Ovary (tissue), 9 donors: ENCODE data around the gene FAM120B. TPM values are rescaled to one million over a fixed set of nuclear protein-coding genes. Genes with fewer than 3 reads are reported as not detected.
"Not testable (repeated sequence)": the region's sequence is repeated elsewhere in the genome, so short reads cannot be mapped to it uniquely, and the experiment has no call there.

ENCODE experiments used
- DNase-seq, 5 donors: peaks; one replicate each; pipeline ENCODE4 v3.0.0-alpha.2; 2019 to 2020
- H3K27ac ChIP-seq, 2 donors: fragments of 200-600 bp; one replicate each; pipeline versions ENCODE4 v1.5.1 to v1.8.0; 2019 to 2022
- H3K27me3 ChIP-seq: fragments of 200-600 bp; one replicate; pipeline ENCODE4 v1.8.0; 2022
- H3K36me3 ChIP-seq: fragments of 200-600 bp; sonication (generic); one replicate; pipeline ENCODE4 v1.5.1; 2019
- H3K4me1 ChIP-seq: one replicate; pipeline ENCODE4 v1.8.1; 2013; ENCODE audit warnings: mild to moderate bottlenecking, moderate library complexity; ENCODE audit not compliant: insufficient read depth
- H3K4me3 ChIP-seq: fragments of 200-600 bp; sonication (generic); one replicate; pipeline ENCODE4 v1.5.1; 2017
- H3K9me3 ChIP-seq, 2 donors: fragments of 200-600 bp in 1 of 2; sonication (generic) in 1 of 2; one replicate each; pipeline versions ENCODE4 v1.5.1 to v1.8.1; 2013 to 2019; ENCODE audit warnings: mild to moderate bottlenecking in 1 of 2, moderate library complexity in 1 of 2
- CTCF ChIP-seq, 3 donors: fragments of 450-650 bp in 2 of 3; fragments of 200-600 bp in 1 of 3; IDR thresholded peaks; one replicate each; pipeline versions ENCODE4 v1.5.1 to v1.8.0; 2016 to 2022; ENCODE audit warnings: antibody characterized with exemption in 3 of 3, mild to moderate bottlenecking in 1 of 3
- EP300 ChIP-seq: sonication (generic); formaldehyde crosslinking; IDR thresholded peaks from one replicate; pipeline ENCODE4 v1.6.1; 2017; ENCODE audit warnings: antibody characterized with exemption
- POLR2A ChIP-seq: fragments of 450-650 bp; IDR thresholded peaks from one replicate; pipeline ENCODE4 v1.6.1; 2017; ENCODE audit warnings: antibody characterized with exemption, mild to moderate bottlenecking, moderate library complexity
- WGBS, 3 donors: extraction: QIAGEN DNeasy Blood & Tissue Kit in 1 of 3; methylation state at CpG; one replicate each; pipeline versions ENCODE4 v1.1.5 to v1.1.7; 2013 to 2017; 5-methylcytosine and 5-hydroxymethylcytosine counted together
- intact Hi-C, 4 donors: fragments of 100-400 bp; cut with DNase I; formaldehyde crosslinking; loops; one replicate each; pipeline versions ENCODE4 v1.11.0 to v1.15.1; 2022 to 2023
- polyA plus RNA-seq, 2 donors: library from polyadenylated mRNA; stranded (reverse); fragments of 200-250 nt in 1 of 2; fragments of 350-450 nt in 1 of 2; fragmentation: Illumina TruSeq in 1 of 2; extraction: RNeasy Lipid Tissue Mini Kit (QIAGEN cat#74804) in 1 of 2; gene quantifications; one replicate each; pipeline ENCODE4 v1.2.3, GENCODE V29; 2013 to 2014
- total RNA-seq, 7 donors: library from RNA; depleted of rRNA in 2 of 7; stranded (reverse); fragments of >200 nt in 2 of 7; fragmentation: NEBNext Ultra II Directional in 3 of 7; extraction: Animal tissue kit (Norgen Biotek cat#: 25700) in 3 of 7; gene quantifications; one replicate each; pipeline versions ENCODE4 v1.1.0 to v1.2.4, GENCODE V29; 2016 to 2023
- donor health status: DM: no; HTN: no; CAD: no; lungs with moderate emphysema.
- donor health status: DM: no; HTN: no; CAD: no.
- donor health status: Bipolar disorder and iron deficiency.
- donor health status: DM: yes; HTN: yes; CAD: no.
- donor health status: DM: no; HTN: no; CAD: no.
- donor health status: DM: yes; HTN: yes; CAD: no.

The FAM120B gene
- total and polyA plus RNA-seq, 9 donors: 10.6 to 39.3 (median 28.4) TPM

- H3K27ac ChIP-seq: no peak overlapping the region
- H3K36me3 ChIP-seq: no peaks in the 10 kb centered on the region
- no peaks in the 10 kb centered on the region for H3K9me3 ChIP-seq
- H3K4me1 ChIP-seq: no peaks in the 10 kb centered on the region
- no peak overlapping the region for H3K4me3 ChIP-seq
- H3K27me3 ChIP-seq: no peaks in the 10 kb centered on the region
- DNase-seq: no peak
- intact Hi-C loops: no loop called here
- TF ChIP-seq POLR2A: no peak
- no peak for TF ChIP-seq EP300
- TF ChIP-seq CTCF (IDR thresholded peaks at IDR 0.05): no peak
- WGBS, 3 donors: 75 to 83% (median 80%) methylated on average over 8 of the region's 8 CpGs
Measured at GRCh38 chr6:170405311-170405975, 98.9 kb downstream of the FAM120B start.

- Histone ChIP-seq H3K9me3 (no peaks in the 10 kb centered on the region), H3K27ac (no peak overlapping the region), H3K4me3 (no peak overlapping the region), H3K36me3 (no peaks in the 10 kb centered on the region), H3K4me1 (no peaks in the 10 kb centered on the region), H3K27me3 (no peaks in the 10 kb centered on the region)
- intact Hi-C loops: no loop called here
- DNase-seq: no peak
- WGBS, 3 donors: 80 to 91% (median 90%) methylated on average over 13 of the region's 13 CpGs
- TF ChIP-seq CTCF (IDR thresholded peaks at IDR 0.05) (no peak), EP300 (no peak), POLR2A (no peak)
Measured at GRCh38 chr6:170407200-170407599, 100.6 kb downstream of the FAM120B start.

GRCh38 chr6:170407932-170408331, 101.4 kb downstream of the FAM120B start:
- WGBS, 3 donors: 80 to 89% (median 86%) methylated on average over 4 of the region's 4 CpGs
- Histone ChIP-seq H3K27ac (no peak overlapping the region), H3K27me3 (no peaks in the 10 kb centered on the region), H3K9me3 (no peaks in the 10 kb centered on the region), H3K4me1 (no peaks in the 10 kb centered on the region), H3K4me3 (no peak overlapping the region), H3K36me3 (no peaks in the 10 kb centered on the region)
- TF ChIP-seq CTCF (IDR thresholded peaks at IDR 0.05) (no peak), EP300 (no peak), POLR2A (no peak)
- DNase-seq: no peak
- intact Hi-C loops: no loop called here

- H3K27me3 ChIP-seq, H3K9me3 ChIP-seq, H3K27ac ChIP-seq, H3K4me1 ChIP-seq, DNase-seq, H3K4me3 ChIP-seq, H3K36me3 ChIP-seq: not testable (repeated sequence)
- WGBS, 3 donors: 83 to 87% (median 84%) methylated on average over 8 of the region's 8 CpGs
- intact Hi-C loops: loop anchor here in 1 of 4 donors (2.0 kb wide), 1 partner anchor 27 kb away; no protein-coding TSS in a partner anchor
Measured at GRCh38 chr6:170409746-170410145, 103.2 kb downstream of the FAM120B start.

- TF ChIP-seq POLR2A (no peak), CTCF (IDR thresholded peaks at IDR 0.05) (no peak), EP300 (no peak)
- Histone ChIP-seq H3K9me3 (no peaks in the 10 kb centered on the region), H3K36me3 (no peaks in the 10 kb centered on the region), H3K27me3 (no peaks in the 10 kb centered on the region), H3K4me1 (no peaks in the 10 kb centered on the region), H3K27ac (no peak overlapping the region), H3K4me3 (no peak overlapping the region)
- WGBS, 3 donors: 89 to 96% (median 93%) methylated on average over 5 of the region's 5 CpGs
- intact Hi-C loops: loop anchor here in 1 of 4 donors (2.0 kb wide), 1 partner anchor 27 kb away; no protein-coding TSS in a partner anchor
- no peak for DNase-seq
Measured at GRCh38 chr6:170410241-170410640, 103.7 kb downstream of the FAM120B start.
